GM19099 (cell line): Measurements from ENCODE around the gene HOATZ.

ENCODE experiments used
- POLR2A ChIP-seq: IDR thresholded peaks from 3 replicates; pipeline ENCODE4 v1.6.1; 2011; ENCODE audit warnings: low read depth; ENCODE audit not compliant: insufficient read length; ENCODE audit errors: extremely low read depth

HOATZ gene

GRCh38 chr11:111512296-111513239 is 2.0 kb upstream of the HOATZ start, which contains the start of gene BTG4:
Gene BTG4, minus strand, starts transcription at chr11:111512386. Its CDS starts 13,610 bp downstream, at chr11:111498776.
- TF ChIP-seq POLR2A = no peak

GRCh38 chr11:111513240-111513605 is 1.4 kb upstream of the HOATZ start:
- TF ChIP-seq POLR2A = no peak

- TF ChIP-seq POLR2A = no peak
Observed at GRCh38 chr11:111515591-111515990, 1.0 kb downstream of the HOATZ start.

GRCh38 chr11:111518668-111519067 is 4.1 kb downstream of the HOATZ start:
- TF ChIP-seq POLR2A = no peak

- TF ChIP-seq POLR2A = no peak
Observed at GRCh38 chr11:111520560-111520959, 6.0 kb downstream of the HOATZ start.

- TF ChIP-seq POLR2A = no peak
Observed at GRCh38 chr11:111521135-111521534, 6.6 kb downstream of the HOATZ start.

GRCh38 chr11:111522426-111522825 is 7.8 kb downstream of the HOATZ start:
- TF ChIP-seq POLR2A = no peak

GRCh38 chr11:111523343-111523742 is 8.8 kb downstream of the HOATZ start:
- TF ChIP-seq POLR2A = no peak

- TF ChIP-seq POLR2A = no peak
Observed at GRCh38 chr11:111524056-111524455, 9.5 kb downstream of the HOATZ start.

- TF ChIP-seq POLR2A = no peak
Observed at GRCh38 chr11:111525456-111525855, 10.9 kb downstream of the HOATZ start.

GRCh38 chr11:111526501-111526900 is 11.9 kb downstream of the HOATZ start:
- TF ChIP-seq POLR2A = no peak

- no peak for TF ChIP-seq POLR2A
Observed at GRCh38 chr11:111527279-111527678, 12.7 kb downstream of the HOATZ start.

- TF ChIP-seq POLR2A = no peak
Observed at GRCh38 chr11:111528557-111528956, 14.0 kb downstream of the HOATZ start.

GRCh38 chr11:111530091-111530490 is 15.5 kb downstream of the HOATZ start:
- TF ChIP-seq POLR2A = no peak

GRCh38 chr11:111531136-111531535 is 16.6 kb downstream of the HOATZ start:
- TF ChIP-seq POLR2A = no peak

GRCh38 chr11:111531687-111532364 is 17.2 kb downstream of the HOATZ start:
- no peak for TF ChIP-seq POLR2A
